ENCODE results near the gene RGS6. TPM values are rescaled to one million over a fixed set of nuclear protein-coding genes. Genes with fewer than 3 reads are reported as not detected.

Gene RGS6
- total RNA-seq, 2 experiments from 2014 or later, result not detected

GRCh38 chr14:72303930-72304329 is 371.7 kb downstream of the RGS6 start:
- no peak for TF ChIP-seq EZH2phosphoT487 (IDR thresholded peaks at IDR 0.05; ENCODE audit: borderline replicate concordance, low read depth, low read length)
- TF ChIP-seq, protein P1, sequence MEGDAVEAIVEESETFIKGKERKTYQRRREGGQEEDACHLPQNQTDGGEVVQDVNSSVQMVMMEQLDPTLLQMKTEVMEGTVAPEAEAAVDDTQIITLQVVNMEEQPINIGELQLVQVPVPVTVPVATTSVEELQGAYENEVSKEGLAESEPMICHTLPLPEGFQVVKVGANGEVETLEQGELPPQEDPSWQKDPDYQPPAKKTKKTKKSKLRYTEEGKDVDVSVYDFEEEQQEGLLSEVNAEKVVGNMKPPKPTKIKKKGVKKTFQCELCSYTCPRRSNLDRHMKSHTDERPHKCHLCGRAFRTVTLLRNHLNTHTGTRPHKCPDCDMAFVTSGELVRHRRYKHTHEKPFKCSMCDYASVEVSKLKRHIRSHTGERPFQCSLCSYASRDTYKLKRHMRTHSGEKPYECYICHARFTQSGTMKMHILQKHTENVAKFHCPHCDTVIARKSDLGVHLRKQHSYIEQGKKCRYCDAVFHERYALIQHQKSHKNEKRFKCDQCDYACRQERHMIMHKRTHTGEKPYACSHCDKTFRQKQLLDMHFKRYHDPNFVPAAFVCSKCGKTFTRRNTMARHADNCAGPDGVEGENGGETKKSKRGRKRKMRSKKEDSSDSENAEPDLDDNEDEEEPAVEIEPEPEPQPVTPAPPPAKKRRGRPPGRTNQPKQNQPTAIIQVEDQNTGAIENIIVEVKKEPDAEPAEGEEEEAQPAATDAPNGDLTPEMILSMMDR (conservative IDR thresholded peaks at IDR 0.05; ENCODE audit: low read length), result no peak
- no peak overlapping the region for H3K27ac ChIP-seq (ENCODE audit: low read depth, low read length, poor library complexity, severe bottlenecking)
- no peak for DNase-seq (ENCODE audit: low spot score)
- POLR2A ChIA-PET, result no interaction called here
- BruUV-seq (replicated peaks), result no TSS peak
- no peak overlapping the region for H3K4me3 ChIP-seq (ENCODE audit: low read depth, low read length, poor library complexity, severe bottlenecking)
- CTCF ChIA-PET (ENCODE audit: unreplicated experiment), result no interaction called here
- no peaks in the 10 kb centered on the region for H3K9me3 ChIP-seq (ENCODE audit: low read length)
- no peaks in the 10 kb centered on the region for H3K9me2 ChIP-seq (ENCODE audit: insufficient read depth, low read length)
- no peaks in the 10 kb centered on the region for H3K36me3 ChIP-seq (ENCODE audit: insufficient read depth, low read length)
- no peaks in the 10 kb centered on the region for H3K79me2 ChIP-seq (ENCODE audit: insufficient read depth, low read depth, low read length)
- no peak overlapping the region for H3K4me2 ChIP-seq (ENCODE audit: low read length)
- no peak overlapping the region for H2AFZ ChIP-seq (ENCODE audit: low read length)
- H3K4me1 ChIP-seq (ENCODE audit: insufficient read depth, low read length, poor library complexity, severe bottlenecking), result no peaks in the 10 kb centered on the region
- intact Hi-C loops (cut with micrococcal nuclease; ENCODE audit: unreplicated experiment), result no loop called here
- no peaks in the 10 kb centered on the region for H4K20me1 ChIP-seq (ENCODE audit: insufficient read depth, low read length)

- TF ChIP-seq, protein P1 (conservative IDR thresholded peaks at IDR 0.05; ENCODE audit: low read length), result no peak
- TF ChIP-seq EZH2phosphoT487 (IDR thresholded peaks at IDR 0.05; ENCODE audit: borderline replicate concordance, low read depth, low read length), result no peak
- intact Hi-C loops (cut with micrococcal nuclease; ENCODE audit: unreplicated experiment), result no loop called here
- Histone ChIP-seq H2AFZ (ENCODE audit: low read length) (no peak overlapping the region), H3K79me2 (ENCODE audit: insufficient read depth, low read depth, low read length) (no peaks in the 10 kb centered on the region), H3K4me1 (ENCODE audit: insufficient read depth, low read length, poor library complexity, severe bottlenecking) (no peaks in the 10 kb centered on the region), H3K9me2 (ENCODE audit: insufficient read depth, low read length) (no peaks in the 10 kb centered on the region), H4K20me1 (ENCODE audit: insufficient read depth, low read length) (no peaks in the 10 kb centered on the region), H3K36me3 (ENCODE audit: insufficient read depth, low read length) (no peaks in the 10 kb centered on the region), H3K4me2 (ENCODE audit: low read length) (no peak overlapping the region), H3K9me3 (ENCODE audit: low read length) (no peaks in the 10 kb centered on the region), H3K27ac (ENCODE audit: low read depth, low read length, poor library complexity, severe bottlenecking) (no peak overlapping the region), H3K4me3 (ENCODE audit: low read depth, low read length, poor library complexity, severe bottlenecking) (no peak overlapping the region)
- CTCF ChIA-PET (ENCODE audit: unreplicated experiment), result no interaction called here
- POLR2A ChIA-PET, result no interaction called here
- DNase-seq (ENCODE audit: low spot score), result no peak
- BruUV-seq (replicated peaks), result no TSS peak
These were observed 373.3 kb downstream of the RGS6 start for GRCh38 chr14:72305561-72305960.

GRCh38 chr14:72308967-72309485 is 376.8 kb downstream of the RGS6 start:
- no TSS peak for BruUV-seq (replicated peaks)
- Histone ChIP-seq H2AFZ (ENCODE audit: low read length) (no peak overlapping the region), H3K27ac (ENCODE audit: low read depth, low read length, poor library complexity, severe bottlenecking) (no peak overlapping the region), H3K9me2 (ENCODE audit: insufficient read depth, low read length) (no peaks in the 10 kb centered on the region), H3K4me1 (ENCODE audit: insufficient read depth, low read length, poor library complexity, severe bottlenecking) (no peaks in the 10 kb centered on the region), H3K9me3 (ENCODE audit: low read length) (no peaks in the 10 kb centered on the region), H3K36me3 (ENCODE audit: insufficient read depth, low read length) (no peaks in the 10 kb centered on the region), H3K4me3 (ENCODE audit: low read depth, low read length, poor library complexity, severe bottlenecking) (no peak overlapping the region), H4K20me1 (ENCODE audit: insufficient read depth, low read length) (no peaks in the 10 kb centered on the region), H3K79me2 (ENCODE audit: insufficient read depth, low read depth, low read length) (no peaks in the 10 kb centered on the region), H3K4me2 (ENCODE audit: low read length) (no peak overlapping the region)
- DNase-seq (ENCODE audit: low spot score), result no peak
- POLR2A ChIA-PET, result no interaction called here
- intact Hi-C loops (cut with micrococcal nuclease; ENCODE audit: unreplicated experiment), result no loop called here
- TF ChIP-seq EZH2phosphoT487 (IDR thresholded peaks at IDR 0.05; ENCODE audit: borderline replicate concordance, low read depth, low read length), result no peak
- TF ChIP-seq, protein P1 (conservative IDR thresholded peaks at IDR 0.05; ENCODE audit: low read length), result no peak
- CTCF ChIA-PET (ENCODE audit: unreplicated experiment), result no interaction called here

Data from OCI-LY7 (cell line).